Gastroesophageal sphincter (tissue), 4 donors: Measurements from ENCODE around the gene MYH14. TPM values are rescaled to one million over a fixed set of nuclear protein-coding genes. Genes with fewer than 3 reads are reported as not detected.

Experiments used
- ATAC-seq: fragments of 150-250 bp; one replicate; pipeline ENCODE4 v1.9.1; 2016; ENCODE audit warnings: mild to moderate bottlenecking, moderate library complexity
- H3K27ac ChIP-seq, 4 donors: fragments of 200-600 bp; sonication (generic) in 3 of 4; 1 replicate in 3 of 4; 2 replicates in 1 of 4; pipeline ENCODE4 v1.5.1; 2016 to 2019
- H3K27me3 ChIP-seq: fragments of 200-600 bp; sonication (generic); one replicate; pipeline ENCODE4 v1.5.1; 2019
- H3K36me3 ChIP-seq, 2 donors: fragments of 200-600 bp; sonication (generic); one replicate each; pipeline ENCODE4 v1.5.1; 2019; ENCODE audit warnings: control low read depth in 1 of 2
- H3K4me1 ChIP-seq, 3 donors: fragments of 200-600 bp; sonication (generic); 1 replicate in 2 of 3; 2 replicates in 1 of 3; pipeline ENCODE4 v1.5.1; 2016 to 2019; ENCODE audit warnings: control low read depth in 2 of 3
- H3K4me3 ChIP-seq, 2 donors: fragments of 200-600 bp; sonication (generic); one replicate each; pipeline ENCODE4 v1.5.1; 2019; ENCODE audit warnings: mild to moderate bottlenecking in 1 of 2, moderate library complexity in 1 of 2
- H3K9me3 ChIP-seq, 3 donors: fragments of 200-600 bp; sonication (generic); one replicate each; pipeline ENCODE4 v1.5.1; 2017 to 2019; ENCODE audit warnings: control low read depth in 2 of 3
- CTCF ChIP-seq, 4 experiments: fragments of 200-600 bp in 2 of 4; fragments of 450-650 bp in 2 of 4; sonication (generic) in 1 of 4; IDR thresholded peaks; one replicate each; pipeline ENCODE4 v1.5.1; 2017 to 2019; ENCODE audit warnings: antibody characterized with exemption in 4 of 4, mild to moderate bottlenecking in 2 of 4, moderate library complexity in 2 of 4
- EP300 ChIP-seq: sonication (generic); formaldehyde crosslinking; IDR thresholded peaks from one replicate; pipeline ENCODE4 v1.6.1; 2017; ENCODE audit warnings: antibody characterized with exemption, mild to moderate bottlenecking
- POLR2A ChIP-seq, 2 donors: fragments of 450-650 bp; IDR thresholded peaks; one replicate each; pipeline ENCODE4 v1.6.1; 2017; ENCODE audit warnings: antibody characterized with exemption in 2 of 2, mild to moderate bottlenecking in 2 of 2, moderate library complexity in 1 of 2
- POLR2AphosphoS5 ChIP-seq: sonication (generic); formaldehyde crosslinking; IDR thresholded peaks from one replicate; pipeline ENCODE4 v1.6.1; 2017; ENCODE audit warnings: antibody characterized with exemption
- WGBS, 2 donors: methylation state at CpG; one replicate each; pipeline ENCODE4 v1.1.5; 2018; ENCODE audit warnings: low coverage in 1 of 2; 5-methylcytosine and 5-hydroxymethylcytosine counted together
- total RNA-seq, 4 donors: library from RNA; depleted of rRNA; stranded (reverse); fragments of >200 nt; gene quantifications; one replicate each; pipeline ENCODE4 v1.1.0, GENCODE V29; 2016

Gene MYH14
- total RNA-seq, 4 donors from 2014 or later, result 3.5 to 10.0 (median 6.1) TPM

- peaks cover 0 to 7% (median 0%) of the 10 kb centered on the region in 3 donors for H3K9me3 ChIP-seq
- TF ChIP-seq POLR2A (IDR thresholded peaks at IDR 0.05) (no peak), POLR2AphosphoS5 (no peak), EP300 (no peak), CTCF (IDR thresholded peaks at IDR 0.05) (no peak)
- peaks cover 31% of the 10 kb centered on the region for H3K27me3 ChIP-seq
- H3K4me1 ChIP-seq, result no peaks in the 10 kb centered on the region
- H3K27ac ChIP-seq, result no peak overlapping the region
- peaks cover 0 to 24% of the 10 kb centered on the region in 2 donors for H3K36me3 ChIP-seq
- ATAC-seq, result no peak
- H3K4me3 ChIP-seq, result no peak overlapping the region
- 87 to 90% methylated on average over 2 to 3 of the region's 3 CpGs for WGBS, 2 donors
Observed at GRCh38 chr19:50215820-50216219, 12.4 kb downstream of the MYH14 start.

GRCh38 chr19:50221087-50221486, 17.7 kb downstream of the MYH14 start:
- Histone ChIP-seq H3K27me3 (peaks cover 31% of the 10 kb centered on the region), H3K36me3 (peaks cover 0 to 19% of the 10 kb centered on the region in 2 donors), H3K4me1 (no peaks in the 10 kb centered on the region), H3K27ac (no peak overlapping the region), H3K9me3 (peaks cover 0 to 16% (median 0%) of the 10 kb centered on the region in 3 donors), H3K4me3 (no peak overlapping the region)
- 70 to 86% methylated on average over 1 to 5 of the region's 7 CpGs for WGBS, 2 donors
- no peak for ATAC-seq
- TF ChIP-seq POLR2A (IDR thresholded peaks at IDR 0.05), result no peak
- no peak for TF ChIP-seq CTCF (IDR thresholded peaks at IDR 0.05)
- no peak for TF ChIP-seq EP300
- TF ChIP-seq POLR2AphosphoS5, result no peak

GRCh38 chr19:50222691-50223438, 19.4 kb downstream of the MYH14 start:
- Histone ChIP-seq H3K27me3 (peaks cover 32% of the 10 kb centered on the region), H3K4me1 (no peaks in the 10 kb centered on the region), H3K36me3 (peaks cover 0 to 17% of the 10 kb centered on the region in 2 donors), H3K27ac (no peak overlapping the region), H3K9me3 (peaks cover 0 to 16% (median 0%) of the 10 kb centered on the region in 3 donors), H3K4me3 (no peak overlapping the region)
- TF ChIP-seq POLR2A (IDR thresholded peaks at IDR 0.05) (no peak), EP300 (no peak), POLR2AphosphoS5 (no peak), CTCF (IDR thresholded peaks at IDR 0.05) (no peak)
- WGBS, 2 donors, result 84 to 87% methylated on average over 10 to 12 of the region's 19 CpGs
- no peak for ATAC-seq

- Histone ChIP-seq H3K9me3 (peaks cover 0 to 16% (median 0%) of the 10 kb centered on the region in 3 donors), H3K4me1 (no peaks in the 10 kb centered on the region), H3K27ac (no peak overlapping the region), H3K4me3 (no peak overlapping the region), H3K36me3 (peaks cover 0 to 15% of the 10 kb centered on the region in 2 donors), H3K27me3 (peaks cover 36% of the 10 kb centered on the region)
- WGBS, 2 donors, result 67 to 76% methylated on average over 1 to 2 of the region's 3 CpGs
- no peak for ATAC-seq
- TF ChIP-seq CTCF (IDR thresholded peaks at IDR 0.05) (no peak), POLR2AphosphoS5 (no peak), EP300 (no peak), POLR2A (IDR thresholded peaks at IDR 0.05) (no peak)
Observed at GRCh38 chr19:50223439-50223716, 20.0 kb downstream of the MYH14 start.
